Trophoblast cell (in vitro differentiated cells and primary cell): ENCODE data around the gene ALK.
A peak's percentile ranks its signal among the peaks of the same experiment; 100 is the strongest.

ENCODE experiments used
- DNase-seq, 2 donors: peaks; one replicate each; pipeline ENCODE4 v3.0.0-alpha.2; 2016
- H2AFZ ChIP-seq: 2 replicates; pipeline ENCODE4 v1.6.1; 2013; ENCODE audit warnings: low read length, moderate library complexity, mild to moderate bottlenecking; ENCODE audit not compliant: insufficient read depth, poor library complexity
- H2AK5ac ChIP-seq: 2 replicates; pipeline ENCODE4 v1.6.1; 2013; ENCODE audit warnings: mild to moderate bottlenecking, low read length
- H2BK120ac ChIP-seq: 2 replicates; pipeline ENCODE4 v1.6.1; 2013; ENCODE audit warnings: low read length, mild to moderate bottlenecking, moderate library complexity; ENCODE audit not compliant: insufficient read depth, poor library complexity
- H2BK12ac ChIP-seq: 2 replicates; pipeline ENCODE4 v1.6.1; 2013; ENCODE audit warnings: mild to moderate bottlenecking, low read length, moderate library complexity
- H2BK5ac ChIP-seq: 2 replicates; pipeline ENCODE4 v1.6.1; 2013; ENCODE audit warnings: low read length, low read depth, moderate library complexity, mild to moderate bottlenecking; ENCODE audit not compliant: poor library complexity
- H3K14ac ChIP-seq: 2 replicates; pipeline ENCODE4 v1.6.1; 2013; ENCODE audit warnings: mild to moderate bottlenecking, low read length
- H3K18ac ChIP-seq: 2 replicates; pipeline ENCODE4 v1.6.1; 2013; ENCODE audit warnings: mild to moderate bottlenecking, low read length
- H3K23ac ChIP-seq: 2 replicates; pipeline ENCODE4 v1.6.1; 2013; ENCODE audit warnings: low read length
- H3K27ac ChIP-seq: 2 replicates; pipeline ENCODE4 v1.5.1; 2013; ENCODE audit warnings: low read depth, mild to moderate bottlenecking, inconsistent platforms, low read length, moderate library complexity
- H3K27me3 ChIP-seq: 2 replicates; pipeline ENCODE4 v1.6.1; 2013; ENCODE audit warnings: inconsistent platforms, mild to moderate bottlenecking, low read length, moderate library complexity; ENCODE audit not compliant: insufficient read depth
- H3K36me3 ChIP-seq, 2 experiments: 1 replicate in 1 of 2; 2 replicates in 1 of 2; pipeline ENCODE4 v1.6.1; 2013; ENCODE audit warnings: low read length in 2 of 2, mild to moderate bottlenecking in 2 of 2, moderate library complexity in 1 of 2; ENCODE audit not compliant: insufficient read depth in 2 of 2, control insufficient read depth in 1 of 2
- H3K4ac ChIP-seq: 2 replicates; pipeline ENCODE4 v1.6.1; 2013; ENCODE audit warnings: low read depth, mild to moderate bottlenecking, low read length, moderate library complexity
- H3K4me1 ChIP-seq, 2 experiments: 1 replicate in 1 of 2; 2 replicates in 1 of 2; pipeline ENCODE4 v1.6.1; 2013; ENCODE audit warnings: low read length in 2 of 2, mild to moderate bottlenecking in 2 of 2, moderate library complexity in 1 of 2; ENCODE audit not compliant: insufficient read depth in 2 of 2, control insufficient read depth in 1 of 2
- H3K4me2 ChIP-seq: 2 replicates; pipeline ENCODE4 v1.6.1; 2013; ENCODE audit warnings: inconsistent platforms, mild to moderate bottlenecking, low read length, moderate library complexity
- H3K4me3 ChIP-seq: 2 replicates; pipeline ENCODE4 v1.5.1; 2013; ENCODE audit warnings: mild to moderate bottlenecking, low read depth, low read length, inconsistent platforms
- H3K79me1 ChIP-seq: one replicate; pipeline ENCODE4 v1.6.1; 2013; ENCODE audit warnings: low read length
- H3K79me2 ChIP-seq: 2 replicates; pipeline ENCODE4 v1.6.1; 2013; ENCODE audit warnings: low read length, mild to moderate bottlenecking; ENCODE audit not compliant: control insufficient read depth, insufficient read depth, poor library complexity
- H3K9ac ChIP-seq: 2 replicates; pipeline ENCODE4 v1.6.1; 2013; ENCODE audit warnings: mild to moderate bottlenecking, low read length
- H3K9me3 ChIP-seq: 2 replicates; pipeline ENCODE4 v1.6.1; 2013; ENCODE audit warnings: low read depth, mild to moderate bottlenecking, control low read depth, inconsistent platforms, low read length; ENCODE audit not compliant: insufficient read depth
- H4K12ac ChIP-seq: 2 replicates; pipeline ENCODE4 v1.6.1; 2013; ENCODE audit warnings: low read depth, mild to moderate bottlenecking, low read length, moderate library complexity
- H4K8ac ChIP-seq: 2 replicates; pipeline ENCODE4 v1.6.1; 2013; ENCODE audit warnings: low read depth, mild to moderate bottlenecking, low read length, moderate library complexity
- H4K91ac ChIP-seq: one replicate; pipeline ENCODE4 v1.6.1; 2013; ENCODE audit warnings: low read depth, mild to moderate bottlenecking, low read length, moderate library complexity
- WGBS: extraction: QIAGEN DNeasy Blood & Tissue Kit; methylation state at CpG from one replicate; pipeline ENCODE4 v1.1.7; 2013; ENCODE audit warnings: missing lambda C conversion rate; ENCODE audit not compliant: insufficient read length, insufficient coverage; ENCODE audit errors: extremely low coverage; 5-methylcytosine and 5-hydroxymethylcytosine counted together

The ALK gene

GRCh38 chr2:29165362-29166241 lies 755.8 kb downstream of the ALK start:
- Histone ChIP-seq H2BK5ac (no peak overlapping the region), H3K9ac (no peak overlapping the region), H3K27me3 (no peaks in the 10 kb centered on the region), H4K8ac (no peak overlapping the region), H2BK12ac (no peak overlapping the region), H4K12ac (no peak overlapping the region), H3K36me3 (no peaks in the 10 kb centered on the region), H4K91ac (no peak overlapping the region), H3K4me3 (no peak overlapping the region), H3K4me1 (no peaks in the 10 kb centered on the region), H3K79me1 (no peaks in the 10 kb centered on the region), H3K27ac (no peak overlapping the region), H3K4ac (no peak overlapping the region), H3K14ac (no peak overlapping the region), H3K79me2 (no peaks in the 10 kb centered on the region), H2AFZ (no peak overlapping the region), H2AK5ac (no peak overlapping the region), H3K4me2 (no peak overlapping the region), H3K18ac (no peak overlapping the region), H2BK120ac (no peak overlapping the region), H3K9me3 (no peaks in the 10 kb centered on the region), H3K23ac (no peak overlapping the region)
- no CpG with 5 or more reads among the region's 8 CpGs for WGBS
- peak in 1 of 2 donors; percentile 9 for DNase-seq

- Histone ChIP-seq H2BK120ac (no peak overlapping the region), H2BK5ac (no peak overlapping the region), H3K18ac (no peak overlapping the region), H3K4me2 (no peak overlapping the region), H3K9me3 (no peaks in the 10 kb centered on the region), H4K8ac (no peak overlapping the region), H3K14ac (no peak overlapping the region), H3K79me2 (no peaks in the 10 kb centered on the region), H3K4me3 (no peak overlapping the region), H3K4me1 (no peaks in the 10 kb centered on the region), H3K27me3 (no peaks in the 10 kb centered on the region), H2BK12ac (no peak overlapping the region), H2AK5ac (no peak overlapping the region), H3K4ac (no peak overlapping the region), H2AFZ (no peak overlapping the region), H3K79me1 (no peaks in the 10 kb centered on the region), H3K27ac (no peak overlapping the region), H4K12ac (no peak overlapping the region), H3K23ac (no peak overlapping the region), H4K91ac (no peak overlapping the region), H3K36me3 (no peaks in the 10 kb centered on the region), H3K9ac (no peak overlapping the region)
- DNase-seq = no peak
- no CpG with 5 or more reads among the region's 5 CpGs for WGBS
Observed at GRCh38 chr2:29164091-29164846, 757.1 kb downstream of the ALK start.

GRCh38 chr2:29162204-29162928 lies 759.0 kb downstream of the ALK start:
- no CpG with 5 or more reads among the region's 1 CpG for WGBS
- no peaks in the 10 kb centered on the region for H3K27me3 ChIP-seq

GRCh38 chr2:29160184-29160583 lies 761.2 kb downstream of the ALK start:
- no peaks in the 10 kb centered on the region for H3K36me3 ChIP-seq
- H3K79me2 ChIP-seq = no peaks in the 10 kb centered on the region
- no peak overlapping the region for H3K23ac ChIP-seq
- no peak overlapping the region for H2AK5ac ChIP-seq
- H3K27ac ChIP-seq = no peak overlapping the region
- H2AFZ ChIP-seq = no peak overlapping the region
- H3K79me1 ChIP-seq = no peaks in the 10 kb centered on the region
- no peak overlapping the region for H3K14ac ChIP-seq
- no peak overlapping the region for H3K4ac ChIP-seq
- no peak overlapping the region for H2BK120ac ChIP-seq
- H3K4me2 ChIP-seq = no peak overlapping the region
- H4K12ac ChIP-seq = no peak overlapping the region
- WGBS = no CpG with 5 or more reads among the region's 5 CpGs
- H3K4me1 ChIP-seq = no peaks in the 10 kb centered on the region
- H2BK5ac ChIP-seq = no peak overlapping the region
- H2BK12ac ChIP-seq = no peak overlapping the region
- no peak overlapping the region for H3K4me3 ChIP-seq
- H3K27me3 ChIP-seq = no peaks in the 10 kb centered on the region
- DNase-seq = no peak
- no peak overlapping the region for H4K91ac ChIP-seq
- H4K8ac ChIP-seq = no peak overlapping the region
- no peaks in the 10 kb centered on the region for H3K9me3 ChIP-seq
- no peak overlapping the region for H3K18ac ChIP-seq
- H3K9ac ChIP-seq = no peak overlapping the region

More at GRCh38 chr2:29162204-29162928, 759.0 kb downstream of the ALK start:
- Histone ChIP-seq H3K18ac (no peak overlapping the region), H2BK5ac (no peak overlapping the region), H3K36me3 (no peaks in the 10 kb centered on the region), H3K27ac (no peak overlapping the region), H3K4ac (no peak overlapping the region), H2AFZ (no peak overlapping the region), H3K23ac (no peak overlapping the region), H2BK12ac (no peak overlapping the region), H4K12ac (no peak overlapping the region), H3K9ac (no peak overlapping the region), H3K4me3 (no peak overlapping the region), H2AK5ac (no peak overlapping the region), H3K4me2 (no peak overlapping the region), H3K14ac (no peak overlapping the region), H3K79me2 (no peaks in the 10 kb centered on the region), H4K8ac (no peak overlapping the region), H3K4me1 (no peaks in the 10 kb centered on the region), H2BK120ac (no peak overlapping the region), H3K9me3 (no peaks in the 10 kb centered on the region), H4K91ac (no peak overlapping the region), H3K79me1 (no peaks in the 10 kb centered on the region)
- no peak for DNase-seq
